IPS-NIHi11 (cell line): ENCODE results near the gene EEF1E1.

ENCODE experiments used
- DNase-seq: peaks from one replicate; pipeline ENCODE4 v3.0.0; 2012; ENCODE audit warnings: mixed read lengths, low spot score

EEF1E1 gene

GRCh38 chr6:8102122-8102958 lies at the start of gene EEF1E1:
TSS of gene EEF1E1 (minus strand) at chr6:8102548. CDS start at chr6:8102521, 27 bp downstream.
- peak; percentile 96 for DNase-seq

GRCh38 chr6:8149350-8149749 lies 47.0 kb upstream of the EEF1E1 start:
- DNase-seq, result no peak

DNA sequence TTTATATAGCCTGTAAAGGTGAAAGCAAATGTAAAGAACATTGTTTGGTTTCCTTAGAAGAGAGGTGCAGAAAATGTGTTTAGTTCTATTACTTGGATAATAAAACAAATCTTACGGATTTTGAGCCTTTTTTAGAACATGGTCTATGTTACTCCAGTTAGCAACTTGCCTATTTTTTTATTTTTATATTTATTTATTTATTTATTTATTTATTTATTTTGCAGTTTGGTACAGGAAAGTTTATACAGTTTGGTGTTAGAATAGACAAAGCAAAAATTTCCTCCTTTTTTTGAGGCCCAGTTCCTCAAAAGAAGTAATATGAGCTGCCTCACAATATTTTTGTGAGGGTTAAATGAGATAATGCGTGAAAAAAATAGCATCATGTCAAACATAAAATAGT lies 41.6 kb upstream of the EEF1E1 start:
- DNase-seq, result no peak

DNA sequence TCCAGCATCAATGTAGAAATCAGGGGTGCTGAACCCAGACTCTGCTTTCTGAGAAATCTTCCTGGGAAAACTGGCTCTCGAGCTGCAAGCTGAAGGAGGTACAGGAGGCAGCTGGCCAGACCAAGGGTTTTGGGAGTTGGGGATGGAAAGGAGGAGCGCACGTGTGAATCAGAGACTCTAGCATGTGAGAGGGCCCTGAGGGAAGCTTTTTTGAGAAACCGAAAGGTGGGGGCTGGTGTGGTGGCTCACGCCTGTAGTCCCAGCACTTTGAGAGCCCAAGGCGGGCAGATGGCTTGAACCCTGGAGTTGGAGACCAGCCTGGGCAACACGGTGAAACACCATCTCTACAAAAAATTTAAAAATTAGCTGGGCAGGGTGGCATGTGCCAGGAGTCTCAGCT lies 37.1 kb upstream of the EEF1E1 start:
- DNase-seq, result no peak

DNA sequence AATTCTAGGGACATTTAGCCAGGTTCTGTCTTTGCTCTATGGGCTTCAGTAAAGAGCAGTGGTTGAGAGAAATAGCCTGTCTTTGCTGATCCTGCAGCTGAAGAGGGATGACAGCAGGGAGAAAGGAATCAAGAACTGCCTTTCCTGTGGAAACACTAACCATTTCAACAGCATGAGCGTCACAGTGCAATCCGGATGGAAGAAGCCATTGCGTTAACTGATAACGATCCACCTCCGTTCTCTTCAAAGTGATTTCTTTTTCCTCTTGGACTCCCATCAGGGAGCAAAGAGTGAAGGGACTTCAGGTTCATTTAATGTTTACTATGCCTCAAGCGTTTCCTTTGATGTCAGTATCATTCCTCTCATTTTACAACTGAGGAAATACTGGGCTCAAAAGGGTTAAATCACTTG lies 35.2 kb upstream of the EEF1E1 start:
- no peak for DNase-seq

- no peak for DNase-seq
These were observed 32.9 kb upstream of the EEF1E1 start for GRCh38 chr6:8135276-8135675.

DNA sequence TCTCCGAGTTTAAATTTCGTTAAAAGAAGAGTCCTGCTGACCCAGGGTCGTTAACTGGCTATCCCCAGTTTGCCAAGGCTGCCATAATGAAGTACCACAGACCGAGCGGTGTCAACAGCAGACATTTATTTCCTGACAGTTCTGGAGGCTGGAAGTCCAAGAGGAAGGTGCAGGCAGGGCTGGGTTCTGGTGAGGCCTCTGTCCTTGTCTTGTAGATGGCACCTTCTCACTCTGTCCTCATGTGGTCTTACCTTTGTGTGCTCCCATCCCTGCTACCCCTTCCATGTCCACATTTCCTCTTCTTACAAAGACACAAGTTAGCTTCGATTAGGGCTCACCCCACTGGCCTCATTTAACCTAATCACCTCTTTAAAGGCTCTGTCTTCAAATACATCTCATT lies 29.8 kb upstream of the EEF1E1 start:
- DNase-seq, result no peak

GRCh38 chr6:8131265-8131897 lies 29.0 kb upstream of the EEF1E1 start:
- peak; percentile 73 for DNase-seq

GRCh38 chr6:8130399-8130798 lies 28.1 kb upstream of the EEF1E1 start:
- no peak for DNase-seq

DNA sequence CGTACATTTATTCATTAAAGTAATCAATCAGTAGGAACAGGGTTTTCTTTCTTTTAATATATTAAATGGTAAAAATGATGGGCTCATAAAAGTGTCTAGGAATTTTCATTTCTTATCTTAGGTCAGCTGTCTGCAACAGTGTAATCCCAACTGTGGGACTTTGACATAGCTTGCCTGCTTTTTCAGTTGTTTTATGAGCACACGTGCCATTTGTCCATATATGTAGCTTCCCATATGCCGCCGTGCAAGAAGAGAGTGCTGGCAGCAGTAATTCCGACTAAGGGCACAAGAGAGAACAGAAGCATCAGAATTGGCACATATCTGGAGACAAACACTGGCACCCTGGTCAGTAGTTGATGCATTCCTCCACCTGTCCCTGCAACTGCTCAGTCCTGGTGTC lies 20.9 kb upstream of the EEF1E1 start:
- DNase-seq, result no peak

GRCh38 chr6:8114956-8115355 lies 12.6 kb upstream of the EEF1E1 start:
- DNase-seq, result no peak

- DNase-seq, result no peak
These were observed 10.8 kb upstream of the EEF1E1 start for GRCh38 chr6:8113131-8113654.

GRCh38 chr6:8110725-8111124 lies 8.4 kb upstream of the EEF1E1 start:
- DNase-seq, result no peak

GRCh38 chr6:8110117-8110721 lies 7.9 kb upstream of the EEF1E1 start:
- no peak for DNase-seq

DNA sequence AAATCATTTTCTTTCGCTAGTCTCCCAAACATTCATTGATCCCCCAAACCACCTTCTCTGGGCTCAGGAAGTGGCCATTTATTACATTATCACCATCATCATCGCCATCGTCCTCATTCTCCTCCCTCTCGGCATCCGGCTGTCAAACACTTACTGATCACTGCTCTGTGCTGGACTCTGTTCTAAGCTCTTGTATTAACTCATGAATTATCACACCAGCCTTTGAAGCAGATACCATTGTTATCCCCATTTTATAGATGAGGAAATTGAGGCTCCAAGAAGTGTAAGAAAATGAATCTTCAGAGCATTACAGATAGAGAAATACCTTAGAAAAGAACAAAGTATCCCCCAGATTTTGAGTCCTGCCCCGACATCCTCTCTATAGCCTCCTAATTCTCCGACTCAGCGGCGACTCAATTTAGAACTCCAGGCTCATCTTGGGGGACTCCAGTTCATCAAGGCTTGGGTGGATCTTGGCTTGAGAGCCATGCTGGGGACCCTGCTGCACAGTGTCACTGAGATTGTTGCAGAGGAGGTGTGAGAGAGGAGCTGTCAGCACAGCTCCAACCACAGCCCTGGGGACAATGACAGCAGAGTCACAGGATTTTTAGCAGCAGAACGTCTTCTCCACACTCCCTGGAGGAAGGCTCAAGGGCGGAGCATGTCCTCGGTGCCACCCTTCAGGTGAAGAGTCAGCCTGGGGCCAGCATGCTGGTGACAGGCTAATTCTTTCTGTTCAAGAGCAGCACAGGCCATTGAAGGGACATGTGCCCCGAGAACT lies 6.6 kb upstream of the EEF1E1 start:
- no peak for DNase-seq

GRCh38 chr6:8108031-8108660 lies 5.8 kb upstream of the EEF1E1 start:
- DNase-seq, result no peak

DNA sequence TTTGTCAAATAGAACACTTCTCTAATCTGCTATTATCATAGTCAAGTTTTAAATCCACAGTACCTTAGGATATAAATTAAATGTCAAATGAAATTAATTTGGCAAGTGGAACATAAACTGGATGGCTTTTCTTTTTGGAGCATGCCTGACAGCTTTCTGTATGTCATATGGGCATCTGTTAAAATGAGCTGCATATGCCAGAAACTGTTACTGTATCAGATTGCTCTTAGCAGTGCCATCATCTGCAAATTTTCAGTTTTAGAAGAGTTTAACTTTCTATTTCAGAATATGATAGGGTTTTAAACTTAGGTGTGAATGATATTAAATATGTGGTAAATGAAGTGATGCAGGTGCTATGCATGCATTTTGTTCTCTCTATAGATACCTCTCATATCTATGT lies 3.4 kb upstream of the EEF1E1 start:
- no peak for DNase-seq

DNA sequence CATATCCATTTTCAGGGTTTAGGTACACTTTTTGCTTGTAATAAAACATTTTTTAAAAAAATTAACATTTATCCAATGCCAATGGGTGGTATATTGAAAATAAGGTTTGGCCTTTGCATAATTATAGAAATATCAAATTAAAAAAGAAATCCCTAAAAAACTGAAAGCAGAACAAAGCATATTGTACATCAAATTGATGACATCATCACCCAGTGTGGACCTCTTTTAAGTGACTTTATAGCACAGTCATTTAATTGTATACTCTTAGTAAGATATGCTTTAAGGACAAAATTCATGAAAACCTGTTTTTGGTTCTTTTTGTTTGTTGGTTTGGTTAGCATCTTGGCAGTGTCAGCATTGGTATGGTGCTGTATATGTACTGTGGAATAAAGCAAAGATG lies 1.4 kb upstream of the EEF1E1 start:
- no peak for DNase-seq

- no peak for DNase-seq
These were observed 2.0 kb downstream of the EEF1E1 start for GRCh38 chr6:8100159-8100854.

- DNase-seq, result no peak
These were observed 11.7 kb downstream of the EEF1E1 start for GRCh38 chr6:8090650-8091049.

- DNase-seq, result no peak
These were observed 13.5 kb downstream of the EEF1E1 start for GRCh38 chr6:8088886-8089285.
